Measurements from ENCODE around the gene WFDC10B.
"Not testable (repeated sequence)": the region's sequence is repeated elsewhere in the genome, so short reads cannot be mapped to it uniquely, and the experiment has no call there.

The WFDC10B gene

GRCh38 chr20:45647441-45648050 is 57.3 kb downstream of the WFDC10B start:
- no peak for DNase-seq

GRCh38 chr20:45646875-45647274 is 57.9 kb downstream of the WFDC10B start:
- DNase-seq = no peak

GRCh38 chr20:45645869-45646268 is 59.0 kb downstream of the WFDC10B start:
- not testable (repeated sequence) for DNase-seq

GRCh38 chr20:45641076-45641475 is 63.7 kb downstream of the WFDC10B start:
- DNase-seq = not testable (repeated sequence)

GRCh38 chr20:45639687-45640086 is 65.1 kb downstream of the WFDC10B start:
- no peak for DNase-seq

- DNase-seq = no peak
Observed at GRCh38 chr20:45636513-45636912, 68.3 kb downstream of the WFDC10B start.
